ENCODE data around the gene TFPI2. TPM values are rescaled to one million over a fixed set of nuclear protein-coding genes. Genes with fewer than 3 reads are reported as not detected.

The TFPI2 gene
- total RNA-seq, 1 donor: 218 TPM

DNA sequence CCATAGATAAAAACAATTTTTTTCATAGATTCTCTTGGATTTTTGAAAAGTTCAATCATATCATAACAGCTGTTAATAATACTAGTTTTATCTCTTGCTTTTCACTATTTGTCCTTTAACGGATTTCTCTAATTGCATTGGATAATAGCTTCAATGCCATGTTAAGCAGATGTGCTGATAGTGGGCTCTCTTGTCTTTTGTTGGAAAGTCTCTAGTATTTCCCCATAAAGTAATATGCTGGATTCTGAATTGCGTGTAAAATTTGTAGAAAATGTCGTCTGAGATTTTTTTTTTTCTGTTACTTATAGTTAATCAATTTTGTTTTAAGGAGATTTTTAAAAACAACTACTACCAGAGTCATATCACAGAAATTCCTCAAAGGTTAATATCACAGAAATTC, 53.3 kb downstream of the TFPI2 start:
- no peak overlapping the region for H3K4me3 ChIP-seq (ENCODE audit: low read depth, low read length)
- no peak for DNase-seq (ENCODE audit: low read depth)
- TF ChIP-seq CTCF (IDR thresholded peaks at IDR 0.05; ENCODE audit: insufficient read depth, low read depth, low read length): no peak

DNA sequence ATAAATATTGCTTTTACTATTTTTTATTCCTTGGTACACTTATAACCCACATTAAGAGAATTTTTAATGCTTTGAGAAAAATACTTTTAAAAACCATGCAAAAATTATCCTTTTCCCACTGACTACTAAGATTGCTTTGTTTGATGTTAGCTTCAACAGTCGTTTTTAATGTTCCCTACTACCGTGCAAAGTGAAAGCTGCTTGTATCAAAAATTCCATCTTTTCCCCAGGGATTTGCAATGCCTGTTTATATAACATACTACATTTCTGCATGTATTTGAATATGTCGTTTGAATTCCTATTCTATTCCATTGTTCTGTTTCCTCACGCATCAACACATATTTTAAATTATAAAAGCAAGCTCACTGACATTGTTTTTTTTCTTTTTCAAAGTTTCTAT, 54.4 kb downstream of the TFPI2 start:
- TF ChIP-seq CTCF (IDR thresholded peaks at IDR 0.05; ENCODE audit: insufficient read depth, low read depth, low read length): no peak

GRCh38 chr7:93835702-93836101, 54.9 kb downstream of the TFPI2 start:
- peak; percentile 11 for DNase-seq (ENCODE audit: low read depth)
- TF ChIP-seq CTCF (IDR thresholded peaks at IDR 0.05; ENCODE audit: insufficient read depth, low read depth, low read length): no peak

More for the DNA sequence above, 54.4 kb downstream of the TFPI2 start:
- no peak overlapping the region for H3K4me3 ChIP-seq (ENCODE audit: low read depth, low read length)
- peak; percentile 17 for DNase-seq (ENCODE audit: low read depth)

More at GRCh38 chr7:93835702-93836101, 54.9 kb downstream of the TFPI2 start:
- no peak overlapping the region for H3K4me3 ChIP-seq (ENCODE audit: low read depth, low read length)

Small RNAs within 50 kb of the gene (small RNA-seq; reads per million reads assigned to genes)
- gene AC002076.2: not detected

Other genes starting within 250 kb of the TFPI2 start
- not detected in 2 replicates for gene GNGT1, start 15.8 kb upstream of the TFPI2 start, total RNA-seq
- gene GNG11, start 31.0 kb upstream of the TFPI2 start, total RNA-seq: 67.4 and 83.1 TPM in 2 replicates
- gene BET1, start 113.6 kb upstream of the TFPI2 start, total RNA-seq: 21.6 and 44.5 TPM in 2 replicates